ENCODE measurements around the gene MRPS17.

MRPS17 gene

GRCh38 chr7:55973747-55974250, 22.1 kb downstream of the MRPS17 start:
- no peak for DNase-seq

GRCh38 chr7:55975988-55976633, 24.4 kb downstream of the MRPS17 start:
- no peak for DNase-seq

DNA sequence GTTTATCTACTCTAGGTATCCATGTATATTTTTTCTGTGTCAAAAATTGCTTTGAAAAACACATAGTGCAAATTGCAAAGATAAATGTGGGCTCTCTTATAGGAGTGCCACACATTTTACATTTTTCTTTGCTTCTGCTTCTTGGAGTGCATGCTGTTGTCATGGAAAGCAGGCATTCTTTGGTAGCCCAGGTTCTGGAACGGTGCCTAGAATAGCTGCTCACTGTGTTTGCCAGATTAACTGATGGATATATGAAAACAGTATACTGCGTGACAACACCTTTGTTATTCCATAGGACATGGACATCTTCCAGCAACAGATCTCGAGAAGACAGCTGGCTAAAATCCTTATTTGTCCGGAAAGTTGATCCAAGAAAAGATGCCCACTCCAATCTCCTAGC, 26.2 kb downstream of the MRPS17 start:
- peak; percentile 58 for DNase-seq

- no peak for DNase-seq
Measured at GRCh38 chr7:55980266-55980665, 28.6 kb downstream of the MRPS17 start.

DNA sequence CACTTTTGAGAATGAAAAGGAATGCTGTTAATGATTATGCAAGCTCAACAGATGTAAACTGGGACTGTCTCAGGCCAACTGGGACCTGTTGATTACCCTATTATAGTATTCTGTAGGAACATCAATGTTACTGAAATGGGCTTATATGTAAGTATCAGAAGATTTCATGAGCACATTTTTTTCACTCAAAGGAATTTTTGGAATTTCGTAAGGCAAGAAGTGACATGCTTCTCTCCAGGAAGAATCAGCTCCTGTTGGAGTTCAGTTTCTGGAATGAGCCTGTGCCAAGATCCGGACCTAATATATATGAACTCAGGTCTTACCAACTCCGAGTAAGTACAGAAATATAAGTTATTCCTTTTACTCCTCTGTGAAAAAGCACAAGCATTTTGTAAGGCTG, 31.9 kb downstream of the MRPS17 start:
- no peak for DNase-seq

GRCh38 chr7:55992346-55992745, 40.7 kb downstream of the MRPS17 start:
- no peak for DNase-seq

DNA sequence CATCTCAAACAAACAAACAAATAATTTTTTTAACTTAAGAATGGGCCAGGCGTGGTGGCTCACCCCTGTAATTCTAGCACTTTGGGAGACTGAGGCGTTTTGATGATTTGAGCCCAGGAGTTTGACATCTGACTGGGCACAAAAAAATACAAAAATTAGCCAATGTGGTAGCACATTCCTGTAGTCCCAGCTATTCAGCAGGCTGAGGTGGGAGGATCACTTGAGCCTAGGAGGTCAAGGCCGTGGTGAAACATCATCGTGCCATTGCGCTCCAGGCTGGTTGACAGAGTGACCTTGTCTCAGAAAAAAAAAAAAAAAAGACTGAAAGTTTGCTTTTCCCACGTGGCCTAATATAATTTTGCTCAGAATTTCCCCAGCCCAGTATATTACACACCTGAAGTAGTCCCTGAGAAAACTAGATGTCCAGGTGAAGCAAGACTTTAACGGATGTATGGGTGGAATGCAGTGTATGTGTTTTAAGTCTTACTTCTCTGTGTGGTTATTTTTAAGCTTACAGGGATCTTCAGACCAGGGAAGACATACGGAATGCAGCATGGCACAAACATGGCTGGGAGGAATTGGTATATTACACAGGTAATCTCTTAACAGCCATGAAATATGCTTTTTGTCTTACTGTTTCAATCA, 45.3 kb downstream of the MRPS17 start:
- DNase-seq = no peak

GRCh38 chr7:56003749-56004148, 52.1 kb downstream of the MRPS17 start:
- DNase-seq = no peak

Measured in NCI-H1048 (cell line).